KOPT-K1 (cell line): ENCODE data around the gene AP1G2.
"Not testable (repeated sequence)": the region's sequence is repeated elsewhere in the genome, so short reads cannot be mapped to it uniquely, and the experiment has no call there.

Experiments used
- H3K27ac ChIP-seq: fragments of 200-600 bp; sonication (generic); 2 replicates; pipeline ENCODE4 v1.5.1; 2016; ENCODE audit warnings: antibody characterized with exemption, mild to moderate bottlenecking, low read depth, low read length; ENCODE audit not compliant: poor library complexity, severe bottlenecking
- H3K36me3 ChIP-seq: fragments of 200-600 bp; sonication (generic); 2 replicates; pipeline ENCODE4 v1.5.1; 2017; ENCODE audit warnings: antibody characterized with exemption, mild to moderate bottlenecking, low read length, moderate library complexity; ENCODE audit not compliant: insufficient read depth
- H3K9me3 ChIP-seq: fragments of 200-600 bp; sonication (generic); 2 replicates; pipeline ENCODE4 v1.5.1; 2017; ENCODE audit warnings: antibody characterized with exemption, low read length, mild to moderate bottlenecking; ENCODE audit not compliant: insufficient read depth, poor library complexity, severe bottlenecking

The AP1G2 gene

DNA sequence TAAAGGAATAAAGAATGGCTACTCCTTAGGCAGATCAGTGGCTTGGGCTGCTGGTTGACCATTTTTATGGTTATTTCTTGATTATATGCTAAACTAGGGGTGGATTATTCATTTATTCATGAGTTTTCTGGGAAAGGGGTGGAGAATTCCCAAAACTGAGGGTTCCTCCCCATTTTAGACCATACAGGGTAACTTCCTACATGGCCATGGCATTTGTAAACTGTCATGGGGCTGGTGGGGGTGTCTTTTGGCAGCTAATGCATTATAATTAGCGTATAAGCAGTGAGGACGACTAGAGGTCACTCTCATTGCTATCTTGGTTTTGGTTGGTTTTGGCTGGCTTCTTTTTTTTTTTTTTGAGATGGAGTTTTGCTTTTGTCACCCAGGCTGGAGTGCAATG is 36.6 kb upstream of the AP1G2 start:
- no peaks in the 10 kb centered on the region for H3K36me3 ChIP-seq
- no peak overlapping the region for H3K27ac ChIP-seq
- peaks cover 6% of the 10 kb centered on the region for H3K9me3 ChIP-seq

- no peak overlapping the region for H3K27ac ChIP-seq
- no peaks in the 10 kb centered on the region for H3K36me3 ChIP-seq
- H3K9me3 ChIP-seq = no peaks in the 10 kb centered on the region
These were observed 35.5 kb upstream of the AP1G2 start for GRCh38 chr14:23603103-23603502.

DNA sequence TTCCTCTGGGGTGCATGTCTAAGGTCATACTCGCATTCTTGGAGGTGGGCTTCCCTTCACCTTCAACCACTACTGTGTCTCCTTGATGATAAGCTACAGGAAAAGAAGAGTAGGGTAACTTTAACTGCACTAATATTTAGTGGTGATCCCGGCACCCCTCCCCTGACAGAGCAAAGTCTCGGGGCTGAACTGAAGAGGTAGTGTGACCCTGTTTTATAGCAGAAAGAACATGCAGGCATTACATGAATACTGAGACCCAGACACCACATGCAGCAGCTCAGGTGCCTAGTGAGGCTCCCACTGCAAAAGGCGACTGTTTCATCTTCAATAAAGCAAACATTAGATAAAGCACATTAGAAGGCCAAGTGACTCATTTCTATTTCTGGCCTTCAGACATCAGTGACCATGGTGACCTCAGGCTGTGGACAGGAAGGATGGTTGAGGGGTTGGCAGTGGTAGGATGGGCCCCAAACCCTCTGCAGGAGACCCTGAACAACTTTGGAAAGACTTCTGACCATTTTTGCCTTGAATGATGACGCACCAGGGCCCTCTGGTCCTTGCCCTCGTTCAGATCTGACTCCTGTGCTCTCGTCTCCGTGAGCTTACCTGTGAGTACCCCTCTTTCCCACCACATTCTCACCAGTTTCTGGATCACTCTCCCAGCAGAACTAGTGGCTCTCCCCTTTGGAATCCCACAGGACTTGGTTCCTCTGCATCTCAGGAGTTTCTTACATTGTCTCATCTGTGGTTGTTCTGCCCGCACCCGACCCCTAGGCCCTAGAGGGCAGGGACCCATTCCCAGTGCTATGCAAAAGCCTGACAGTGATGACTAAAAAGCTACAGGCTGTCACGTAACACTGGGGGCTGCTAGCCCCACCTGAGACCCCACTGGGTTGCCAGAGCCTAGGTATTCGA is 34.8 kb upstream of the AP1G2 start:
- H3K36me3 ChIP-seq = no peaks in the 10 kb centered on the region
- no peaks in the 10 kb centered on the region for H3K9me3 ChIP-seq
- H3K27ac ChIP-seq = no peak overlapping the region

DNA sequence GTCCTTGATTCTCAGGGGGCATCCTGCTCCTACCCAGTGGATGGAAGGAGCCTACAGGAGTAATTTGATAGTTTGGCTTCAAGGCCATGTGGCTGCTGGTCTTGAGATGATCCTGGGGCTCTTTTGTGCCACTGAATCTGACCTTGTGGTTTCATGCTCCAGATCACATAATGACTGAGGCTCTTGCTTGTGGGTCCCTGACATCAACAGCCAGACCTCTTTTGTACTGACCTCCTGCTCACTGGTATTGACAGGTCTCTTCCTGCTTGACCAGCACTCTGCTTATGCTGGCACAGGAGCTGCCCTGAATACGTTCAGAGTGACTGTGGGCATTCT is 34.2 kb upstream of the AP1G2 start:
- H3K27ac ChIP-seq = no peak overlapping the region

GRCh38 chr14:23601424-23601823 is 33.8 kb upstream of the AP1G2 start:
- H3K36me3 ChIP-seq = no peaks in the 10 kb centered on the region
- no peak overlapping the region for H3K27ac ChIP-seq

More for the DNA sequence above, 34.2 kb upstream of the AP1G2 start:
- Histone ChIP-seq H3K9me3 (no peaks in the 10 kb centered on the region), H3K36me3 (no peaks in the 10 kb centered on the region)

DNA sequence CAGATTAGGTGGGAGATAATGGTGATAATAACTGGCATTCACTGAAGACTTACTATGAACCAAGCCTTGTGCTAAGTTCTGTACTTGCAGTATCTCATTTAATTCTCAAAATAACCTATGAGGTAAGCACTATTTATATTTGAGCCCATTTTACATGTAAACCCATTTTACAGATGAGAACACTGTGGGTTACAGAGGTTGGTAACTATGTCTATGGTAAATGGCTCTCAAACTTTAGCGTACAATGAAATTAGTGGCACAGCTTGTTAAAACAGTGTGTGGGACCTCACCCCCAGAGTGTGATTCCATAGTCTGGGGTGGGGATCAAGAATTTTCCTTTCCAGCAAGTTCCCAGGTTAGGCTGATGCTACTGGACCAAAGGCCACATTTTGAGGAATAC is 33.2 kb upstream of the AP1G2 start:
- Histone ChIP-seq H3K9me3 (no peaks in the 10 kb centered on the region), H3K27ac (no peak overlapping the region), H3K36me3 (no peaks in the 10 kb centered on the region)

More at GRCh38 chr14:23601424-23601823, 33.8 kb upstream of the AP1G2 start:
- no peaks in the 10 kb centered on the region for H3K9me3 ChIP-seq

DNA sequence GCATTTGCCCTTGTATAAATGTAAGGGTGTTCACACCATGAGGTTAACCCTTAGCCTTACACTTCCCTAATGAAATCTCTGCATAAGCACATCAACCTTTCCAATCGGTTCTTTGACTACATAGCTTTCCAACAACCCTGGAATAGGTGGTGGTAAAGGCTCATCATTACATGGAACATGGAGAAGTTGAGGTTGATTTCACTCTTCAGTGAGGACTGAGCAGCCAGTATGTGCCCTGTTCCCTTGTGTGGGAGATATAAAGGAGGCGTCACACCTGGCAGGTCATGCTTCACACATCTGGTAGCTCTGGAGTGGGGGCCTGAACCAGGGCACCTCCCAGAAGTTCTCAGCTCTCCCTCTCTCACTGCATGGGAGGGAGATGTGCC is 32.7 kb upstream of the AP1G2 start:
- no peaks in the 10 kb centered on the region for H3K36me3 ChIP-seq
- H3K27ac ChIP-seq = no peak overlapping the region
- H3K9me3 ChIP-seq = no peaks in the 10 kb centered on the region

DNA sequence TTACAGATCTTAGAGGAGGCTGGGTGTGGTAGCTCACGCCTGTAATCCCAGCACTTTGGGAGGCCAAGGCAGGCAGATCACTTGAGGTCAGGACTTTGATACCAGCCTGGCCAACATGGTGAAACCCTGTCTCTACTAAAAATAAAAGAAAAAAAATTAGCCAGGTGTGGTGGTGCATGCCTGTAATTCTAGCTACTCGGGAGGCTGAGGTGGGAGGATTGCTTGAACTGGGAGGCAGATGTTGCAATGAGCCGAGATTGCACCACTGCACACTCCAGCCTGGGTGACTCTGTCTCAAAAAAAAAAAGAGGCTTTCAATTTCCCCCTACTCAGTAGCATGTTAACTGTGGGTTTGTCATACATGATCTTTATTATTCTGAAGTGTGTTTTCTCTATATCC is 26.6 kb upstream of the AP1G2 start:
- not testable (repeated sequence) for H3K27ac ChIP-seq, H3K9me3 ChIP-seq, H3K36me3 ChIP-seq

GRCh38 chr14:23590198-23590597 is 22.6 kb upstream of the AP1G2 start:
- Histone ChIP-seq H3K9me3 (no peaks in the 10 kb centered on the region), H3K36me3 (no peaks in the 10 kb centered on the region), H3K27ac (no peak overlapping the region)

DNA sequence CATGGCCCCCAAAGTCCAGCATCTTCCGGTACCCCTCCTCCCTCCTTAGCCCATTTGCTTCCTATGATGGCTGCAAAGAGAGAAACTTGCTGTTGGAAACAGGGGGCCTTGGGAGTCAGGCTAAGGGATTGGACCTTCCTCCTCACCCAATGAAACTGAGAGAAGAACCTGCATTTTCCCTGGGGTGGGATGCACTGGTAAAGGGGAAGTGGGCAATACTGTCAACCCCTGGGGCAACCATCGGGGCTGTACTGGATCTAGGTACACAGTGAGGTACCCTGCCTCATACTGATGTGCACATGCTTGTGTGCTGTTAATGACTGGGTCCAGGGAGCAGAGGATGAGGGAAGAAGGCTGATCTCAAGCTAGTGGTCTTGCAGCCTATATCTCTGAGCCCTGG is 22.0 kb upstream of the AP1G2 start:
- Histone ChIP-seq H3K27ac (no peak overlapping the region), H3K36me3 (no peaks in the 10 kb centered on the region), H3K9me3 (no peaks in the 10 kb centered on the region)

GRCh38 chr14:23588884-23589598 is 21.4 kb upstream of the AP1G2 start:
- Histone ChIP-seq H3K27ac (no peak overlapping the region), H3K36me3 (no peaks in the 10 kb centered on the region), H3K9me3 (no peaks in the 10 kb centered on the region)

- H3K27ac ChIP-seq, H3K36me3 ChIP-seq, H3K9me3 ChIP-seq: not testable (repeated sequence)
These were observed 17.1 kb upstream of the AP1G2 start for GRCh38 chr14:23584527-23585203.

GRCh38 chr14:23583761-23584526 is 16.4 kb upstream of the AP1G2 start:
- not testable (repeated sequence) for H3K9me3 ChIP-seq, H3K36me3 ChIP-seq, H3K27ac ChIP-seq

DNA sequence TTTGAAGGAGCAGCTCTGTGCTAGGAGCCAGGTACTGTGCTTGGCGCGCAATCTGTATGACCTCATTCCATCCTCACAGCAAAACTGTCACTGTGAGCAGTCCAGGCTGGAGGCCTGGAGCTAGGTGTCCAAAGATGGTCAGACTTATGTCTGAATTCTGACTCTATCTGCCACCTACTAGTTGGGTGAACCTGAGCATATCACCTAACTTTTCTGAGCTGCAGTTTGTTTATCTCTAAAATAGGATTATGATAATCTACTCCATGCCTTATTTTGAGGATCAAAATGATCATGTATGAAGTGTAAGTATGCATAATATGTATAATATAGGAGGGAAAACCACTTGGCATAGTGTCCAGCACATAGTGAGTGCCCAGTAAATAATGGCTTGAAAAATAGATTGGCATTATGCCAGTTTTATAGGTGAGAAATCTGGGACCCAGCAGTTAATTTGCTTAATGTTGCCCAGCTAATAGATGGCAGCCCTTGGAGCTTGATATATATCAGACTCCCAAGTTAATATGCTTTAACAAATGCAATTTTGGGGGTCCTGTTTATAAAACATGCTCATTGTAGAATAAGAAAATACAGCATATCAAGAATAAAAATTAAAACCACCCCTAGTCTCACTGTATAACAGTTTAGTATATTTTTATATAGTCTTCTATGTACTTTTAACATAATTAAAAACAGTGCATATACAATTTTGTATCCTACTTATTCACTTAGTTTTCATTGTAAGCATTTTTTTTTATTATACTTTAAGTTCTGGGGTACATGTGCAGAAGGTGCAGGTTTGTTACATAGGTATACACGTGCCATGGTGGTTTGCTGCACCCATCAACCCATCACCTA is 15.5 kb upstream of the AP1G2 start:
- no peaks in the 10 kb centered on the region for H3K36me3 ChIP-seq
- H3K27ac ChIP-seq = no peak overlapping the region
- H3K9me3 ChIP-seq = no peaks in the 10 kb centered on the region
